GM12872 (cell line): ENCODE data around the gene SMC3.

ENCODE experiments used
- TF ChIP-seq, protein P1 (sequence below): IDR thresholded peaks from 3 replicates; pipeline ENCODE4 v1.5.1; 2011; ENCODE audit warnings: low read depth, mild to moderate bottlenecking, low read length, moderate library complexity; ENCODE audit not compliant: insufficient read depth

Gene SMC3

DNA sequence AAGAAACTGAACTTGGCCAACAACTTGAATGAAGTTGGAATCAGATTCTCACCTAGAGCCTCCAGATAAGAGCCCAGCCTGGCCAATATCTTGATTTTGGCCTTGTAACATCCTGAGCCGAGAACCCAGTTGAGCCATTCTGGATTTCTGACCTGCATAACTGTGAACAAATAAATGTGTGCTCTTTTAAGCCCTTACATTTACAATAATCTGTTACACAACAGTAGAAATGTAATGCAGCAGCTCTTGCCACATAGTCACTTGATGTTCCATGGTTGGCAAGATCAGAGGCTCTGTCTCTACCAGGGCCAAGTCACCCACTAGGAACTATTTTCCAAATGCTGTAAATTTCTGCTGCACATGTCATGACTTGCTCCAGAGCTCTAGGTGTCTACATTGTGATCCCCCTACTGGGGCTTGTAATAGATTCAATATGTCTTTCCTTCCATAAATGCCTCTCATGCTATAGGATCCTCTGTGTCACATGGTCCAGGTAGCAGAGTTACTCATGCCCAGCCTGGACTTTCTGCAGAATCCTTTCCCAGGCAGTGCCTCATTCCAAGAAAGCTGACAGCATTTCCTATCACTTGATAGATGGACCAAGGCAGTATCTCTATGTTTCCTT lies 65.2 kb downstream of the SMC3 start:
- TF ChIP-seq, protein P1, sequence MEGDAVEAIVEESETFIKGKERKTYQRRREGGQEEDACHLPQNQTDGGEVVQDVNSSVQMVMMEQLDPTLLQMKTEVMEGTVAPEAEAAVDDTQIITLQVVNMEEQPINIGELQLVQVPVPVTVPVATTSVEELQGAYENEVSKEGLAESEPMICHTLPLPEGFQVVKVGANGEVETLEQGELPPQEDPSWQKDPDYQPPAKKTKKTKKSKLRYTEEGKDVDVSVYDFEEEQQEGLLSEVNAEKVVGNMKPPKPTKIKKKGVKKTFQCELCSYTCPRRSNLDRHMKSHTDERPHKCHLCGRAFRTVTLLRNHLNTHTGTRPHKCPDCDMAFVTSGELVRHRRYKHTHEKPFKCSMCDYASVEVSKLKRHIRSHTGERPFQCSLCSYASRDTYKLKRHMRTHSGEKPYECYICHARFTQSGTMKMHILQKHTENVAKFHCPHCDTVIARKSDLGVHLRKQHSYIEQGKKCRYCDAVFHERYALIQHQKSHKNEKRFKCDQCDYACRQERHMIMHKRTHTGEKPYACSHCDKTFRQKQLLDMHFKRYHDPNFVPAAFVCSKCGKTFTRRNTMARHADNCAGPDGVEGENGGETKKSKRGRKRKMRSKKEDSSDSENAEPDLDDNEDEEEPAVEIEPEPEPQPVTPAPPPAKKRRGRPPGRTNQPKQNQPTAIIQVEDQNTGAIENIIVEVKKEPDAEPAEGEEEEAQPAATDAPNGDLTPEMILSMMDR: no peak

DNA sequence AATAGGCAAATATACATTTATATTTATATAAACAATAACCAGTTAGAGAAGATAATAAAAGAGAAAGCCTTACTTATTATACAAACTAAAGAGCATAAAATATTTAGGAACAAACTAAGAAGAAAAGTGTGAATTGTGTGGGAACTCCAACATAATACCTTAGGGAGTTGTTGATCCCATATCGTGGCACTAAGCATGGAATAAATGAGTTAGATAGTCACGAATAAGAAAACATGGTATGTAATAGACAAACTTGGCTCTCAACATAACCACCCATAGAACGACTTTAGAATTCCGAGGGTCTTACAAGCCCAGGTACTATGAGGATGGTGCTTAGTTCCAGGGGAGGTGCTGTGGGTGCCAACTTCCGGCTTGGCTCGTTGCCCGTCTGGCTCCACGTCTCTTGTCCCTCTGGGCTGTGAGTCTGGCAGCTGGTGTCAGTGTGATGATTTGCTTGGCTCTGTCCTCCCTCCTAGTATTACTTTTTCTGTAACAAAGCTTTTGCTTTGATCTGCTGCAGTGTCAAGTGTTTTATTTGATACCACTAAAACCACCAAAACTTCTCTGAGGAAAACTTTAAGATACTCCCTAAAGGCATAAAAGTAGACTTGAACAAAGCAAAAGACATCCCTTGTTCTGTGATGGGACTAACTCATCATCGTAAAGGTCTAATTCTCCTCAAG lies 67.2 kb downstream of the SMC3 start:
- TF ChIP-seq, protein P1: no peak

DNA sequence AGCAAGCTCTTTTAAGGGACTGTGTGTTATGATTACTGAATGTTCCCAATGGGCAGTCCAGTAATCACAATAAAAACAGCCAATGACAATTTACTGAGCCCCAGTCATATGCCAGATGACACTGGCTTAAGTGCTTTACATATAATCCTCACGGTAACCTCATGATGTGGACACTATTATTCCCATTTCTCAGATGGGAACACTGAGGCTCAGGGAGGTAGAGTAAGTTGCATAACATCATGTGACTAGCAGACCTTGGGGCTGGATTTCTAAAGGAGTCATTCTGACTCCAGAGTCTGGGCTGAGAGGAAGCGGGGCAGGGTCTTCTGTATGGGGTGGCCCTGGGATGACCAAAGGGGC lies 69.1 kb downstream of the SMC3 start:
- TF ChIP-seq, protein P1: no peak

DNA sequence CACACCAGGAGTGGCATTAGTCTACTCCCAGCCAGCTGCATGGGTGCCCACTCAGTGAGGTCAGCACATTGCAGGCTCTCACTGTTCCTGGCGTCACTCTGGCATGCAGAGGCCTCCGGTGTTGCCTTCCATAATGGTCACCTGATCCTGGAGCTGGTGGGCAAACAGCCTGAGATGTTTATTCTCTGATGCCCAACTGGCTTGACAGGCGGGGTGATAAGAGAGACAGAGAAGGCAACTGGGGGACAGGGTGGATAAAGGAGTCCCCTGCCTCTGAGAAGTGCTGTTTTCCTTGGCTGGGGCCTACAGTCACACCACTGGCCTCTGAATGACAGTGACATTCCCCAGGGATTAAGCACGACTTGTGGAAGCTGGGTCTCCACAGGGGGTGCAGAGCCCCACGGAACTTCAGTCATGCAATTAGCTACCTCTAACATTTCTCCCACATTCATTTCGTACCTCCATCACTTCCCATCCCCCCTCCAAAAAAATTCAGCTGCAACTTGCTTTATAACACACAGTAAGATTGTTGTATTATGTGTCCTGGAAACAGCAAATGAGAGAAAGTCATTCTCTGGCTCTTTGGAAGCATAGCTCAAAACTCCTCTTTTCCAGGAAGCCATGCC lies 69.5 kb downstream of the SMC3 start:
- TF ChIP-seq, protein P1: no peak

DNA sequence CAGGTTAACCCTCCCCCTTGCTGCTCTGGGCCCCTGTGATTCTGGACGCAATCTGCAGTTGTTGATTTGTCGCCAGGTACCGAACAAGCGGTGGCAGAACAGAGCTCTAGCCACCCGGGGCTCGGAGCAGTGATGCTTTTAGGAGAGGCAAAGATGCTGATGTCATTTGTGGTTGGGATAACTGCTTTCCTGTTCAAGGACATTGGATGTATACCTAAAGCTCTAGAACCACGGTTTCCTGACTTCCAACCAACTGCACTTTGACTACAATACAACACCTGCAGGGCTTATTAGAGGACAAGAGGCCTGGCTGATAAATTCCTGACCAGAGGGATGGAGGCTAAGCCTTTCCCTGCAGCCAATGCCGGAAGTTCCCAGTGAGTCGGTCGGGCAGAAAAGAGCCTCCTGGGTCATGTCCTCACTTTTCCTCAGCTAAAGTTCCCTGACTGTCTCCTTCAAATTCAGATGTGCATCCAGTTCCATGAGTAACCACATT lies 70.1 kb downstream of the SMC3 start:
- TF ChIP-seq, protein P1: no peak

DNA sequence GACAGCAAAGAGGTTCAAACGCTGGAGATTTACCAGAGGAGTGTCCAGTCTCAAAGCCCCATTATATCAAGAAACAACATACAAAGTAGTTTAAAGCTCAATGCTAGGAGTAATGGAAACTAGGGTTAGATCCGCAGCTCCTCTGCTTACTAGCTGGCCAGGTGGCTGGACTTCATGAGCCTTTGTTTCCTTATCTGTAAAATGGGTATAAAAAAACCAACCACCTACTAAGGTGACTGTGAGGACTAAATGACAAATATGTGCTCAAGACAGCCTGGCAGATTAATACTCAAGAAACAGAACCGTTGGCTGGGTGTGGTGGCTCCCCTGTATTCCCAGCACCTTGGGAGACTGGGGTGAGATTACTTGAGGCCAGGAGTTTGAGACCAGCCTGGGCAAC lies 70.8 kb downstream of the SMC3 start:
- TF ChIP-seq, protein P1: no peak

DNA sequence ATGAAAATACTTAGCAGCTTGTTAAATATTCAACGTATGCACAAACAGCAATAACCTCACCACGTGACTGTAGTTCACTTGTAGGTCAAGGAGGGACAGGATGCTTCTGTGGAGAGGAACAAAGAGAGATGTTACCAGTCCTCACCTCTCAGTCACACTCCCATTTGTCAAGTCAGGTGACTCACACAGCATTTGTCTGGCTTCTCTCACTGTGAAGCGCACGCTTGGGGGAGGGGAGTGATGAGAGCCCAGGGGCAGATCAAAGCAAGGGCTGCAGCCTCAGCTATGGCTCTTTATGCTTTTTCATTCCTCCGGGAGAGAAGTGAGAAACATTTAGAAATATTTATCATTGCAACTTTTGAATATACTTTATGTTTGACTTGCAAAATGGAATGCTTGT lies 73.8 kb downstream of the SMC3 start:
- TF ChIP-seq, protein P1: no peak
